DLD1 (cell line): ENCODE measurements around the gene SLMAP.
"Not testable (repeated sequence)": the region's sequence is repeated elsewhere in the genome, so short reads cannot be mapped to it uniquely, and the experiment has no call there.

Experiments used
- in situ Hi-C: cut with HindIII; loops from 2 replicates; pipeline ENCODE4 v1.10.0; 2017; ENCODE audit warnings: low sequenced_read_pairs

The SLMAP gene

DNA sequence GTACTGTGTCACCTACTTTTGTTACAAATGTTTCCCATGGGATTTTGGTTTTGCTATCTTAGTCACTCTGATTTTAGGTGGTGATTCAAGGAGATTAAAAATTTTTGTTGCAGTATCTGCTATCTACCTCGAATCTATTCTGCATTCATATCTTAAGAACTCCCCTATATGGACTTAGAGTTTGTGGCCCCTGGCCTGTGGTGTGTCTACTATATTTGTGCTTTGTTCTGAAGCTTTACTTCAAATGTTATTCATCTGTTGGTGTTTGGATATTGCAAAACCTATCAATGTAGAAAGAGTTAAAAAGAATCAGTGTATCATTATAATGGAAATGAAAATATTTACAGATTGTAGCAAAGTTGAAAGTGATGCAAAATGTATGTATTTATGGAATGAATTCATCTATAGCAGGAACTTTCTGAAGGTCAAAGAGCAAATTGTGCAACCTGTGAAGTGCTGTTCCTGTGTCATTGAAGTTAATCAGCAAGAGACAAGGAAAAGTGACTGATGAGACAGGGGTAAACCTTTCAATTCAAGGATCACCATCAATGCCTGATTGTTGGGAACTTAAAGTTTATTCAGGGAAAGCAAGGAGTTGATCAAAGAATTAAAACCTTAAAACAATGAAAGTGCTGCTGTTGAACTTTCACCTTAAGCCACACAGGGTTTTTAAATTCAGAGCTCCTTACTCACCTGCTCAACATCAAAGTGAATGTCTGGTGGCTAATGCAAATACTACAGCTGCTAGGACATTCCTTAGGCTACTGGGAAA is 71.0 kb downstream of the SLMAP start:
- in situ Hi-C loops, result no loop called here

DNA sequence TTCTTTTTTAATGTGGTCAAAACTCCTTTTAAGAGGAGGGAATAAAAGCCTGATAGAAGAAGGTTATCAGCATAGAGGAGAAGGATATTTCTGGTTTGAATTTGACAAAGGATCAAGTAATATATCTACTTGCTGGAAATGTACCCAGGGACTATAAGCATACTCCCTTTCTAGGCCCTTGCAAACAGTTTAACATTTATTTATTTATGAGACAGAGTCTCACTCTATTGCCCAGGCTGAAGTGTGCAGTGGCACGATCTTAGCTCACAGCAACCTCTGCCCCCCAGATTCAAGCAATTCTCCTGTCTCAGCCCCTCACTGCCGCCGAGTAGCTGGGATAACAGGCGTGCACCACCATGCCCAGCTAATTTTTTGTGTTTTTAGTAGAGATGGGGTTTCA is 71.6 kb downstream of the SLMAP start:
- in situ Hi-C loops, result no loop called here

DNA sequence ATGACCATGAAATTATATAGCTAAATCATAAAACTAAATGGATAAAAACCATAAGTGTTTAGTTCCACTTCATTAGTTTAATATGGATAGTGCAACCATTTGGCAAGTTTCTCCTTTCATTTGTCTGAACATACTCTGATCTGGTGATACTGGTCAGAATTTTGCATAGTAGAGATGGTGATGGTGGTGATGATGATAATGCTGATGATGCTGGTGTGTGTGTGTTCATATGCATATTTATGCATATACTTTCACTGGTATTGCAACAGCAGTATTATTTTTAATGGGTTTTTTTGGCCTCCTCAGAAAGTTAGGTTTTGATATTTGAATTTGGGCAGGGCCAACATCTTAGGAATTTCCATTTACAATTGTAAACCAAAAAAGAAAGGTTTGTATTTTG is 76.4 kb downstream of the SLMAP start:
- in situ Hi-C loops, result no loop called here

DNA sequence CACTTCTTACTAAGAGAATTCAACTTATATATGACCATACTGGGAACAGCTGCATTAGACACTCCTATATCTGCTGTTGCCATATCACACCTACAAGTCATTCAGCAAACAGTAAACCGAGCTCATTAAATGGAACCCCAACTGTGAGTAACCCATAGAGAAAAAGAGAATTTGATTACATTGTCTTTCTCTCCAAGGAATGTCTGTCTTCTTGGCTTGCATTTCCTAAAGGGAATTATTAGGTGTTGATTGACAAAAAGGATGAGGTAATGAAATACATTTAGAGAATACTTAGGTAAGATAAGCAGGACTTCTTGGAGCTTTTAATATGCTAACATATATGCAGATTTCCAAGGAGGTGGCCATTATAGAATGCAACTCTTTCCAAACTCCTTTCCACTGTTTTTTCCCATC is 76.8 kb downstream of the SLMAP start:
- in situ Hi-C loops, result no loop called here

DNA sequence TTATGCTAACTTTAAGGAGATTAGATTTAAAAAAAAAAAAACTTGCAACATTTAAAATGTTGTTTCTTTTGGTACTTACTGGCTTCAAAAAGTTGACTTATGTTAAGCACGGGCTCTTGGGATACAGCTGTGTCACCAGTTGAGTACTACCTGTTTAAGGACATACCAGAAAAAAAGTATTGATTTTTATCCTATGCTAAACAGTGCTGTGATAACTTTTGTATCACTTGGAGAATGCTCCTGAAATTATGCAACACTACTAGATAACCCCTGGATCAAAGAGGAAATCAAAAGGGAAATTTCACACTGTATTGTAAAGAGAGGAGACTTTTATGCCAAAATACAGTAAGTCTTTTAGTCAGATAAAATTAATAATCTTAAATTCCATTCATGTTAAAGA is 77.7 kb downstream of the SLMAP start:
- in situ Hi-C loops, result no loop called here

DNA sequence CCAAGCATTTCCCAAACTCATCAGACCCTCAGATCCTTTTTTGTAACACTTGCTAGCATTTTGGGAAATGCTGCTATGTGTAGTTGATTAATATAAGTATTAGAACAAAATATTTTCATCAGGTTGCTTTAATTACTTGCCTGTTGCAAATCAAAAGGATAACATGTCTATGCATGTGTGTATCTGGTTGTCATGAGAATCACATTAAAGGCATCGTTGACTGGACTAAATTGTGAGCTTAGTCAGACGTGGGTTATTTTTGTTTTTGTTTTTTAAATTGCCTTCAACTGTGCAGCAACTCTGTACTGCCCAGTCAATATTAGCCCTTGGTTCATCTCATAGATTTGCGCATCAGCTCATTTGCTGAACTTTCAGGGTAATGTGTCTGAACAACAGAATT is 81.6 kb downstream of the SLMAP start:
- in situ Hi-C loops, result no loop called here

DNA sequence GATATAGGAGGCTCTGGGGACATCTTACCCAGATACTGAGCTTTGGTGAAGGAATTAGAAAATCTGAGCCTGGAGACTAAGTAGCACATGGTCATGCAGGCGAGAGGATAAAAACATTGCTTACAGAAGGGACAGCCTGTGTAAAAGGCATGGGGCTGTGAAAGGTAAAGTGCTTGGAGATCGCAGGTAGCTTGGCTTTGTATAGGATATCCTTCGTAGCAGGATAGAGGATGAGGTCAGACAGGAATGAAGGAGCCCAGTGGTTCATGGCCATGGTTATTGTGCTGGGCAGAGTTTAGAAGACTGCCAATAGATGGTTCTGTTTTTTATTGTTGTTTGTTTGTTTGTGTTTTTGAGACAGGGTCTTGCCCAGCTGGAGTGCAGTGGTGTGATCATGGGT is 82.5 kb downstream of the SLMAP start:
- in situ Hi-C loops, result no loop called here

DNA sequence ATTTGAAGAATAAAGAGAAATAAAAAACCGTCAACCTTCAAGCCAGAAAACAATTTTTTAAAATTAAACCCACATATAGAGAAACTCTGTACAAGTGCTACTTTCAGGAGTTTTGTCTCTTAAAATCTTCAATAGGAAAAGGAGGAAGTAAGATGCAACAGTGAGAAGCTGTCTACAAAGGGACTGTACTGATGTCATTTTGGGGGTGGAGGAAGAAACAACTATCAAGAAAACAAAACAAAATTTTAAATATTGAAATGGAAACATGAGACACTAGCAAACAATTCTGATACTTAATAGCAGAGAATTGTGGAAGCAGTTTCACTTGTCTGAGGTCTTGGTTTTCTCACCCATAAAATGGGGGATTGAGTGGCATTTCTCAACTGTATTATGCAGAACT is 84.4 kb downstream of the SLMAP start:
- in situ Hi-C loops, result no loop called here

DNA sequence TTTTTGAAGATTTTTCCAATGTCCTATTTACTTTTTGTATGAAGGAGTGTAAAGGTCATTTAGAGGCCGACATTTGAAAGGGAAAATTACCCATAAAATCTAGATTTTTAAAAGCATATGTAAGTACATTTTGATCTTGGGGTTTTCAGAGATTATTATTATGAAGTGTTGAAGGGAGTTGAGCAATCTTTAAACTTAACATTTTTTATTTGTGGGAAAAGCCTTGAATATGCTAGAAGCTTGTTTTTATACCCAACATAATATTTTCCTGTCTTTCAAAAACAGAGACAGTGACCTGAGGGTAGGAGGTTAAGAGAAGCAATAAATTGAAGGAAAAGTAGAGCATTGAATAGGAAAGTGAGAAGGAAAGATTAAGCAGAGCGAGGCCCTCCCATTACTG is 85.7 kb downstream of the SLMAP start:
- in situ Hi-C loops, result no loop called here

DNA sequence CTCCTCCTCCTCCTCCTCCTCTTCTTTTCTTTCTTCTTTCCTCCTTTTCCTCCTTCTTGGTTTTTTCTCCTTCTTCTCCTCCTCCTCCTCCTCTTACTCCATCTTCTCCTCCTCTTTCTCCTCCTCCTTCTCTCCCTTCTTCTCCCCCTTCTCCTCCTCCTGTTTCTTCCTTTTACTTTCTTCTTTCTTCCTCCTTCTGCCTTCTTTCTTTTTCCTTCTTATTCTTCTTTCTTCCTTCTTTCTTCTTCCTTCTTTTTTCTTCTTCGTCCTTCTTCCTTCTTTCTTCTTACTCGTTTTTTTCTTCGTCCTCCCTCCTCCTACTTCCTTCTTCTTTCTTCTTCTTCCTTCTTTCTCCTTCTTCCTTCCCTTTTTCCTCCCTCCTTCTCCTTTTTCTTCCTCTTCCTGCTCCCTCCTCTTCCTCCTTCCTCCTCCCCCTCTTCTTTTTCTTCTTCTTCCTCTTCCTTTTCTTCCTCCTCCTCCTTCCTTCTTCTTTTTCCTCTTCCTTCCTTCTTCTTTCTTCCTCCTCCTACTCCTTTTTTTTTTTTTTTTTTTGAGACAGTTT is 92.1 kb downstream of the SLMAP start:
- in situ Hi-C loops, result no loop called here

DNA sequence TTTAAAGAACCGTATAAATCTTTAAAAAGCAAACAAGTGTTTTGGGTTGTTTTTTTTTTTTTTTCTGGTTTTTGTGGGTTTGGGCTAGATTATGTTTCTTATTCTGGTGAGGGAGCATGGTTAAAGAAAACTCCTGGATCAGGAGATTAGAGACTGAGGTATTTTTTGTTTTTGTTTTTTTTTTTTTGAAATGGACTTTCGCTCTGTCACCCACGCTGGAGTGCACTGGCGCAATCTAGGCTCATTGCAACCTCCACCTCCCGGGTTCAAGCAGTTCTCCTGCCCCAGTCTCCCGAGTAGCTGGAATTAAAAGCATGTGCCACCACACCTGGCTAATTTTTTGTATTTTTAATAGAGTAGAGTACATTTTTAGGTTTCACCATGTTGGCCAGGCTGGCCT is 95.2 kb downstream of the SLMAP start:
- in situ Hi-C loops, result no loop called here

DNA sequence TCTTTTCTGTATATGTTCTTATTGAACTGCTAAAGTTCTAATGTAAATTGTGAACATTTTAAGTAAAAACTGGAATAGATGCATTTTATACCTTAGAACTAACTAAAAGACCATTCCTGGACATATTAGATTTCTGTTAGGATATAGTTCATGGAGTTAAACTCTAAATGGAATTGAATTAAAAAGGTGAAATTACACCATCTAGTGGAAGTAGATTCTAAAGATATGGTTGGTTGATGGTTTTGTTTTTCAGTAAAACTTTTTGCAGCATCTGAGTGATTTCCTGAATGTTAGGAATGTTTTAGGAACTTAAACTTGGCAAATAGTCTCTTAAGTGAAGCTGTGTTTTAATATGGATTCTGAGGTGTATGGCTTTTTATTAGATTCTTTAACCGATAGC is 96.8 kb downstream of the SLMAP start:
- in situ Hi-C loops, result no loop called here

DNA sequence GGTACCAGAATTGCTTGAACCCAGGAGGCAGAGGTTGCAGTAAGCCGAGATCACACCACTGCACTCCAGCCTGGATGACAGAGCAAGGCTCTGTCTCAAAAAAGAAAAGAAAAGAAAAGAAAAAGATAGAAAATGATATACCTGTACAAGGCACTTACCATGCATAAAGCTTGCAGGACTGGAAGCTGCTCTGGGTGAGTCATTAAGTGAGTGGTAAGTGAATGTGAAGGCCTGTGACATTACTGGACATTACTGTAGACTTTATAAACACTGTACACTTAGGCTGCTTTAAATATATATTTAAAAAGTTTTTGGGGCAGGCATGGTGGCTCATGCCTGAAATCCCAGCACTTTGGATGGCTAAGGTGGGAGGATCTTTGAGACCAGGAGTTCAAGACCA is 99.2 kb downstream of the SLMAP start:
- in situ Hi-C loops, result no loop called here

DNA sequence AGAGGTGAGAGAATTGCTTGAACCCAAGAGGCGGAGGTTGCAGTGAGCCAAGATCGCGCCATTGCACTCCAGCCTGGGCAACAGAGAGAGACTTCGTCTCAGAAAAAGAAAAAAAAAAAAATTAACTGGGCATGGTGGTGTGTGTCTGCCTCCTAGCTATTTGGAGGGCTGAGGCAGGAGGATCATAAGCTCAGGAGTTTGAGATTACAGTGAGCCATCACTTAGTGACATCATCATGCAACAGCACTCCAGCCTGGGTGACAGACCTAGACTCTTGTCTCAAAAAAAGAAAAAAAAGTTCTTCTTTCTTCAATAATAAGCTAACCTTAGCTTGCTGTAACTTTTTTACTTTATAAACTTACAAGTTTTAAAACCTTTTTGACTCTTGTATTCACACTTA is 99.8 kb downstream of the SLMAP start:
- in situ Hi-C loops, result no loop called here

DNA sequence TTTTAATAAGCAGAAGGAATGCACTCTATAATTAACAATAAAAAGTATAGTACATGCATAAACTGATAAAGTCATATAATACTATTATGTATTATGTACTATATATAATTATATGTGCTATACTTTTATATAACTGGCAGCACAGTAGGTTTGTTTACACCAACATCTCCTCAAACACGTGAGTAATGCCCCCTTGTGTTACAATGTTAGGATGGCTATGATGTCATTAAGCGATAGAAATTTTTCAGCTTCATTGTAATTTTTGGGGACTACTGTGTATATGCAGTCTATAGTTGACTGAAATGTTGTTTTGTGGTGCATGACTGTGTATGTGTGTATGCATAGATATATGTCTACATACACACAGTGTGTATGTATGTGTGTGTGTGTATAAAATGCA is 100.6 kb downstream of the SLMAP start:
- in situ Hi-C loops, result no loop called here

DNA sequence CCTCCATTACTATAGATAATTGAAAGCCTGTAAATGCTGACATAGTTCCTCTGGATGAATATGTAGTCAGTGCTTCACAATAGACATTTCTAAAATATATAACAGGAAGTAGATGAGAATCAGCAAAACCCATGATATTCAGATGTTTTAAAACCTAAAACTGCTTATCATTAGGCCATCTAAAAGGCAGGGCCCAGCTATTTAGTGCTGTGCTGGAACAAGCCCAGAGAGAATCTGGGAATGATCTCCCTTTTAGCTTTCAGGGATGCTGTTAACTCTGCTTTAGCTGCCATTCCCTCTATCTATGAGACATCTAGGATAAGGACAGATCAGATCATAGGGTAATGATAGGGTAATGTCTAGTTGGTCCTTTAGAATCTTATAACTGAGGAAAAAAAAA is 106.8 kb downstream of the SLMAP start:
- in situ Hi-C loops, result no loop called here

DNA sequence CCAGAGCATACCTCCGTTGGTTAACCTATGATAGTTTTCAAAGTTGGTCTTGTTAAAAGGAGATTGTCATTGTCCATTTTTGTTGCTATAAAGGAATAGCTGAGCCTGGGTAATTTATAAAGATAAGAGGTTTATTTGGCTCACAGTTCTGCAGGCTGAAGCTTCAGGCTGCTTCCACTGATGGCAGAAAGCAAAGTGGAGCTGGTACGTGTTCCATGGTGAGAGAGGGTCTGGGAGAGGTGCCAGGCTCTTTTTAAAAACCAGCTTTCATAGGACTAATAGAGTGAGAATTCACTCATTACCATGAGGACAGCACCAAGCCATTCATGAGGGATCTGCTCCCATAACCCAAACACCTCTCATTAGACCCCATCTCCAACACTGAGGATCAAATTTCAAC is 107.3 kb downstream of the SLMAP start:
- in situ Hi-C loops, result no loop called here

DNA sequence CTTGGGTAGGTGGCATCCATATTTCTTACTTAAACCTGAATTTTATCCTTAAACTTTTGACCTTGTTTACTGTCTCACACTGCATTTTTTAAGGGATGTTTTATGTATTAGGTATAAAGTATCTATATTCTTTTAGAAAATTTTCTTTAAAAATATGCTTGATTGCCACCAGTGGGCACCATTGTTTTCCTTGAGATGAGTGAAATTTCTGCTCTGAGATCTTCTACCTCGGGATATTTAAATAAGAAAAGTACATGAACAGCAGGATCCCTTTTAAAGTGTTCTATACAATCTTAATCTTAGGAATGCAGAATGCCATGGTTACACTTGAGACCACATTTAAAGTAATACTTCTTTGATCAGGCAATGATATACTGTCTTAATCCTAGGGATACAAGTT is 108.7 kb downstream of the SLMAP start:
- in situ Hi-C loops, result no loop called here

DNA sequence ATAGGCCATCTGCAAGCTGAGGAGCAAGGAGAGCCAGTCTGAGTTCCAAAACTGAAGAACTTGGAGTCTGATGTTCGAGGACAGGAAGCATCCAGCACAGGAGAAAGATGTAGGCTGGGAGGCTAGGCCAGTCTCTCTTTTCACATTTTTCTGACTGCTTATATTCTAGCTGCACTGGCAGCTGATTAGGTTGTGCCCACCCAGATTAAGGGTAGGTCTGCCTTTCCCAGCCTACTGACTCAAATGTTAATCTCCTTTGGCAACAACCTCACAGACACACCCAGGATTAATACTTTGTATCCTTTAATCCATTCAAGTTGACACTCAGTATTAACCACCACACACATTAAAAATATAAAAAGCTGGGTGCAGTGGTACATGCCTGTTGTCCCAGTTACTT is 113.0 kb downstream of the SLMAP start:
- in situ Hi-C loops, result not testable (repeated sequence)

DNA sequence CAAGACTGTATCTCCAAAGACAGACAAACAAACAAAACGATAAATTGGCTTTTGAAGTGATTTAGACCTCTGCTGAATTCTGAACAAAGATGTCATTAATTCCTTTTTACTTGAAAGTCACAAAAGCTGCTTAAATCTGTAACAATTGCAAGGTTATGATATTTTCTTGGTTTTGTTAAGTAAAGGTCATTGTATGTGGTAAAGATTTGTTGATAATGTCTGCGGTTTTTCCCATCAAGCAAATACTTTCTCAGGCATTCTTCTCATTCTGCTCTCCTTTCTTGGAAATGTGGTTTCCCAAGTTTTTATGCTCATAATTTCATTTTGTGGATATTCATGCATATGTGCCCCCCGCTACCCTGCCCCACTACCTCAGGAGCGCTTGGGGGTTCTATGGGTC is 116.5 kb downstream of the SLMAP start:
- in situ Hi-C loops, result no loop called here

DNA sequence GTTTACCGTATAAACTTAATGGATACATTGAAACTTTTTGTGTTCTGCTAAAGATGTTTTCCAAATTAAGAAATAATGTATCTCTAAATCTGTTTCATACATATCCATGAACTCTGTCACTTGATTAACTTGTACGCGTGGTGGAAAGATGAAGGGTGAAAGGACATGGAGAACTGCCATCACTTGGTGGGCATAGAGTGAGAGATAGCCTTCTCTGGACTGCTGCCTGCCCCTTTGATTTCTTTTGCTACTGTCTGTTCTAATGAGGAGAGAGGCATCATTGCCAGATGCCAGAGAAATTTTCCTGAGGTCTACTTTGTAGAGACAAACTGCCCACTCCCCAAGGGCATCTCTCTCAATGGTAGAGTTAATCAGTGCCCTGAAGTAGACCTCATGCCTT is 120.5 kb downstream of the SLMAP start:
- in situ Hi-C loops, result no loop called here

DNA sequence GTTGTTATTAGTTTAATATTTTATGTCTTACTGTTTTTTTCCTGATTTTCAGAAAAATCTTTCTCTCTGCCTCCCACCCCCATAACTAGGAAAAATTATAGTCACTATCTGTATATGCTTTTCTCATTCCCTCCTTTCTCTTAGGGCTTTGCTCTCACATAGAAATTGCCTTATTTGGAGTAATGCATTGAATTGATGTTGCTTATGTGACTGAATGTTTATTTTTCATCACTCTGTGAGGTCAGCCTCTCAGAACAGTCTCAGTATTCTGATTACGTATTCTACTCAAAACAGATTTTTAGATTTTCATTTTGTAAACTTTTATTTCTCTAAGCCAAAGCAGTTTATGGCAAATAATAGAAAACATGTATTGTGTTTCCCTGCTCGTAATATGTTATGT is 121.0 kb downstream of the SLMAP start:
- in situ Hi-C loops, result no loop called here

DNA sequence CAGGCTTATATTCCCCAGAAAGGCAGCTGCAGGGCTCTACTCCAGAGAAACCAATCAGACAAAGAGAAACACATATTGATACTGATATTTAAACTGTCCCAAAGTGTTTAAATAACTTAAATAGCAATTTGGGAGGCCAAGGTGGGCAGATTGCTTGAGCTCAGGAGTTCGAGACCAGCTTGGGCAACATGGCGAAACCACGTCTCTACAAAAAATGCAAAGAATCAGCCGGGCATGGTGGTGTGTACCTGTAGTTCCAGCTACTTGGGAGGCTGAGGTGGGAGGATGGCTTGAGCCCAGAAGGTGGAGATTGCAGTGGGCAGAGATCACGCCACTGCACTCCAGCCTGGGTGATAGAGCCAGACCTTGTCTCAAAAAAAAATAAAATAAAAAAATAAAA is 128.3 kb downstream of the SLMAP start:
- in situ Hi-C loops, result not testable (repeated sequence)
